Panc1 (cell line): ENCODE data around the gene PPP1R1A. TPM values are rescaled to one million over a fixed set of nuclear protein-coding genes. Genes with fewer than 3 reads are reported as not detected.

Experiments used
- ATAC-seq: fragments of 200-7000 bp; cut with Tn5 transposase; 2 replicates; pipeline ENCODE4 v1.9.1; 2020; ENCODE audit warnings: mild to moderate bottlenecking, moderate library complexity
- BruUV-seq: library from RNA; stranded (reverse); fragments of 400-500 nt; replicated peaks from 2 replicates; lab custom pipeline; 2021; lab: Mats Ljungman, UMichigan
- CTCF ChIA-PET: fragments of 300-600 bp; sonication (Branson Sonifier 250); formaldehyde crosslinking; loops from one replicate; lab custom pipeline; 2022; ENCODE audit warnings: antibody characterized with exemption; lab: Charles Lee
- POLR2A ChIA-PET: fragments of 300-600 bp; sonication (Branson Sonifier 250); formaldehyde crosslinking; loops from one replicate; lab custom pipeline; 2022; ENCODE audit warnings: antibody characterized with exemption; lab: Charles Lee
- DNase-seq: peaks from one replicate; pipeline ENCODE4 v3.0.0-alpha.2; 2010; ENCODE audit warnings: low read depth, low spot score
- H3K27ac ChIP-seq: 2 replicates; pipeline ENCODE4 v1.5.1; 2011; ENCODE audit warnings: mild to moderate bottlenecking, low read length, inconsistent platforms
- H3K27me3 ChIP-seq: fragments of 200-500 bp; sonication (Bioruptor generic); 2 replicates; pipeline ENCODE4 v1.6.0; 2014; ENCODE audit warnings: low read length, inconsistent platforms; ENCODE audit not compliant: control insufficient read depth, insufficient read depth
- H3K36me3 ChIP-seq: fragments of 200-500 bp; sonication (Bioruptor generic); 2 replicates; pipeline ENCODE4 v1.5.1; 2014; ENCODE audit warnings: inconsistent platforms, mild to moderate bottlenecking, low read length, moderate library complexity; ENCODE audit not compliant: control insufficient read depth, insufficient read depth
- H3K4me1 ChIP-seq: 2 replicates; pipeline ENCODE4 v1.5.1; 2011; ENCODE audit warnings: inconsistent platforms, mild to moderate bottlenecking, low read length, moderate library complexity; ENCODE audit not compliant: control insufficient read depth, insufficient read depth
- H3K4me3 ChIP-seq, 2 experiments: 2 replicates each; pipeline ENCODE4 v1.5.1; 2011 to 2012; ENCODE audit warnings: low read depth in 2 of 2, low read length in 2 of 2, mild to moderate bottlenecking in 2 of 2, inconsistent platforms in 1 of 2, moderate library complexity in 1 of 2
- H3K9me3 ChIP-seq: fragments of 200-500 bp; sonication (Bioruptor generic); 2 replicates; pipeline ENCODE4 v1.5.1; 2014; ENCODE audit warnings: low read depth, mild to moderate bottlenecking, inconsistent platforms, low read length, moderate library complexity; ENCODE audit not compliant: control insufficient read depth, insufficient read depth
- CTCF ChIP-seq: fragments of 450-650 bp; IDR thresholded peaks from 2 replicates; pipeline ENCODE4 v1.5.1; 2017; ENCODE audit warnings: mild to moderate bottlenecking
- POLR2AphosphoS5 ChIP-seq: IDR thresholded peaks from 2 replicates; pipeline ENCODE4 v1.6.1; 2012; ENCODE audit warnings: mild to moderate bottlenecking, low read depth, low read length, moderate library complexity
- SIN3A ChIP-seq: IDR thresholded peaks from 2 replicates; pipeline ENCODE4 v1.6.1; 2012; ENCODE audit warnings: low read depth, mild to moderate bottlenecking, low read length, moderate library complexity, borderline replicate concordance; ENCODE audit not compliant: insufficient read depth
- TCF7L2 ChIP-seq: IDR thresholded peaks from 2 replicates; pipeline ENCODE4 v1.6.1; 2011; ENCODE audit warnings: mild to moderate bottlenecking, low read depth, low read length, inconsistent platforms
- in situ Hi-C: cut with HindIII; loops from 2 replicates; pipeline ENCODE4 v1.10.0; 2016; ENCODE audit warnings: low sequenced_read_pairs, low pct_unique_long_range_greater_than_20kb
- intact Hi-C: fragments of 100-400 bp; cut with micrococcal nuclease; formaldehyde crosslinking; loops from one replicate; pipeline ENCODE4 v1.10.0; 2022; ENCODE audit not compliant: unreplicated experiment
- total RNA-seq: library from RNA; stranded (reverse); gene quantifications from one replicate; pipeline ENCODE4 v1.2.1, GENCODE V29; 2021; ENCODE audit not compliant: unreplicated experiment
- TF ChIP-seq, protein P1 (sequence below), 2 experiments: IDR thresholded peaks; 2 replicates each; pipeline ENCODE4 v1.6.1; 2011 to 2012; ENCODE audit warnings: low read depth in 2 of 2, control low read depth in 1 of 2, low read length in 1 of 2, mild to moderate bottlenecking in 1 of 2, moderate library complexity in 1 of 2; ENCODE audit not compliant: insufficient read depth in 1 of 2

PPP1R1A gene
- total RNA-seq, 1 experiment from 2014 or later, result 0.23 TPM

DNA sequence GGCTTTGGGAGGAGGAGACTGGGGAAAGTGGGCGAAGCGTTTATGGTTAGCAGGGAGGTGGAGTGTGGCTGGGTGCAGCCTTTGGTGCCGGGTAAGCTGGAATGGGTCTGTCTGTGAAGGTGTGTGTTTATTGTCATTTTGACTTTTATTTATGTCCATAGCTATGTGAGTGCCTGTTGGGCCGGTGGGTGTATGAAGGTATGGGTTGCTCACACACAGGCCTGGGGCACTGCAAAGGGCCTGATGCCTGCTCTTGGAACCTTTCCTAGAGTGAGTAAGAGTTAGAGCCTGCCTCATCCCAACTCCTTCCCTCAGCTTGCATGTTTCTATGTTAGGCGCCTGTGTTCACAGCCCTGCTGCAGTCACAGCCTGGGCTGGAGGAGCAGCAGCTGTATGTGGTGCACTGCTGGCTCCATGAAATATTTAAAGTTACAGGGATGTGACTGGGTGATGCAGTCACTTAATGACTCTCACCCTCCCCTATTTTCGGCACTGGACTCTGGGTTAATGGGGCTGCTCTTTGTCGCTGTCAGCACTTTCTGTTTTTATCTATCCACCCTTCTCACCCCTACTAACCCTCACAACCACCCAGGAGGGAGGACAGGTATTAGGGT lies 2.6 kb upstream of the PPP1R1A start:
- TF ChIP-seq SIN3A, result no peak
- TF ChIP-seq CTCF, result no peak
- TF ChIP-seq TCF7L2, result no peak
- no peak for TF ChIP-seq POLR2AphosphoS5
- TF ChIP-seq, protein P1, sequence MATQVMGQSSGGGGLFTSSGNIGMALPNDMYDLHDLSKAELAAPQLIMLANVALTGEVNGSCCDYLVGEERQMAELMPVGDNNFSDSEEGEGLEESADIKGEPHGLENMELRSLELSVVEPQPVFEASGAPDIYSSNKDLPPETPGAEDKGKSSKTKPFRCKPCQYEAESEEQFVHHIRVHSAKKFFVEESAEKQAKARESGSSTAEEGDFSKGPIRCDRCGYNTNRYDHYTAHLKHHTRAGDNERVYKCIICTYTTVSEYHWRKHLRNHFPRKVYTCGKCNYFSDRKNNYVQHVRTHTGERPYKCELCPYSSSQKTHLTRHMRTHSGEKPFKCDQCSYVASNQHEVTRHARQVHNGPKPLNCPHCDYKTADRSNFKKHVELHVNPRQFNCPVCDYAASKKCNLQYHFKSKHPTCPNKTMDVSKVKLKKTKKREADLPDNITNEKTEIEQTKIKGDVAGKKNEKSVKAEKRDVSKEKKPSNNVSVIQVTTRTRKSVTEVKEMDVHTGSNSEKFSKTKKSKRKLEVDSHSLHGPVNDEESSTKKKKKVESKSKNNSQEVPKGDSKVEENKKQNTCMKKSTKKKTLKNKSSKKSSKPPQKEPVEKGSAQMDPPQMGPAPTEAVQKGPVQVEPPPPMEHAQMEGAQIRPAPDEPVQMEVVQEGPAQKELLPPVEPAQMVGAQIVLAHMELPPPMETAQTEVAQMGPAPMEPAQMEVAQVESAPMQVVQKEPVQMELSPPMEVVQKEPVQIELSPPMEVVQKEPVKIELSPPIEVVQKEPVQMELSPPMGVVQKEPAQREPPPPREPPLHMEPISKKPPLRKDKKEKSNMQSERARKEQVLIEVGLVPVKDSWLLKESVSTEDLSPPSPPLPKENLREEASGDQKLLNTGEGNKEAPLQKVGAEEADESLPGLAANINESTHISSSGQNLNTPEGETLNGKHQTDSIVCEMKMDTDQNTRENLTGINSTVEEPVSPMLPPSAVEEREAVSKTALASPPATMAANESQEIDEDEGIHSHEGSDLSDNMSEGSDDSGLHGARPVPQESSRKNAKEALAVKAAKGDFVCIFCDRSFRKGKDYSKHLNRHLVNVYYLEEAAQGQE (IDR thresholded peaks at IDR 0.05; ENCODE audit: insufficient read depth in 1 of 2, low read depth in 2 of 2, low read length in 1 of 2), result no peak
- no peaks in the 10 kb centered on the region for H3K9me3 ChIP-seq
- DNase-seq (no peak), ATAC-seq (peak; percentile 18; the same call in 1 of the 2 replicates)
- BruUV-seq, result no TSS peak
- H3K36me3 ChIP-seq, result no peaks in the 10 kb centered on the region
- ChIA-PET CTCF (no interaction called here), POLR2A (interaction anchor here (0.7 kb wide), 1 partner anchor 24 kb away, joined by 5 read pairs; no protein-coding TSS in a partner anchor)
- no peak overlapping the region for H3K27ac ChIP-seq
- intact Hi-C loops (no loop called here), in situ Hi-C loops (no loop called here)
- no peak overlapping the region for H3K4me3 ChIP-seq
- H3K4me1 ChIP-seq, result no peaks in the 10 kb centered on the region; the same call in 1 of the 2 replicates
- peaks cover 18% of the 10 kb centered on the region for H3K27me3 ChIP-seq

DNA sequence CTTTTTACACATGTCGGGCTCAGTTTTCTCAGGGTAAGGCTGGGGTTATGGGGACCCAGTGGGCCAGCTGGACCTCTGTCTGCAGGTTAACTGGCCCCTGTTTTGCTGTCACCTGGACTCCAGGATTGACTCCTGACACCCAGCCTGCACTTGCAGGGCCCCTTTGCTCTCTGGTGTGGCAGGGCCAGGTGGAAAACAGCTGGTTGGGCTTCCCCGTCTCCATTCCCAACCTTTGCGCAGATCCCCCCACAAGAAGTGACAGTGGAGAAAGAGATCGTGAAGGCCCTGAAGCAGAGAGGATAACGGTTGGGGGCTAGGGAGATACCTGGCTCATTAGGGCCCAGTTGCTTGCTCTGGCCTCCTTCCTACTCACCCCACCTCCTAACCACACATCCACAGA lies 1.5 kb upstream of the PPP1R1A start:
- no peak overlapping the region for H3K27ac ChIP-seq
- intact Hi-C loops, result no loop called here
- POLR2A ChIA-PET, result no interaction called here

More for the DNA sequence above, 1.5 kb upstream of the PPP1R1A start:
- no peak for ATAC-seq
- peaks cover 18% of the 10 kb centered on the region for H3K27me3 ChIP-seq
- no peak overlapping the region for H3K4me3 ChIP-seq
- no peak for DNase-seq
- in situ Hi-C loops, result no loop called here
- BruUV-seq, result no TSS peak
- H3K4me1 ChIP-seq, result no peaks in the 10 kb centered on the region; the same call in 1 of the 2 replicates
- H3K9me3 ChIP-seq, result no peaks in the 10 kb centered on the region
- CTCF ChIA-PET, result no interaction called here
- TF ChIP-seq SIN3A (no peak), CTCF (no peak), TCF7L2 (no peak), POLR2AphosphoS5 (no peak)
- TF ChIP-seq, protein P1 (IDR thresholded peaks at IDR 0.05; ENCODE audit: insufficient read depth in 1 of 2, low read depth in 2 of 2, low read length in 1 of 2), result no peak
- no peaks in the 10 kb centered on the region for H3K36me3 ChIP-seq
